Measurements from ENCODE around the gene SLC9A9.

SLC9A9 gene

DNA sequence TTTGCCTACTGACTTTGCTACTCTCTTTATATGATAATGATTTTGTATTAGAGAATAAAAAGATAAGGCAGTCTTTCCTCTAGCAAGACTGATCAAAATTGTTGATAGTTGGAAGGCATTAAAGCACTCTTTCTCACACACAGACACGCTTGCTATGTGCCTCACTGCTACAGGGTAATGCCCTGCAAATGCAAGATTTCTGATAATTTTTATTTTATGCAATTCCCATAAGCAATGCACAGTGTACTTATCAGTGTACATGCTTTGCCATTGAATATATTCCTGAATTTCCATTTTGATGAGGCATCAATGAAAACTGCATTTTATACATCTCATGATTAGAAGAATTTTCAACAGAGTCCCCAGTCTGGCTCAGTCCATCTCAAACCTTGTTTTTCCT is 465.5 kb downstream of the SLC9A9 start:
- no peak for DNase-seq

DNA sequence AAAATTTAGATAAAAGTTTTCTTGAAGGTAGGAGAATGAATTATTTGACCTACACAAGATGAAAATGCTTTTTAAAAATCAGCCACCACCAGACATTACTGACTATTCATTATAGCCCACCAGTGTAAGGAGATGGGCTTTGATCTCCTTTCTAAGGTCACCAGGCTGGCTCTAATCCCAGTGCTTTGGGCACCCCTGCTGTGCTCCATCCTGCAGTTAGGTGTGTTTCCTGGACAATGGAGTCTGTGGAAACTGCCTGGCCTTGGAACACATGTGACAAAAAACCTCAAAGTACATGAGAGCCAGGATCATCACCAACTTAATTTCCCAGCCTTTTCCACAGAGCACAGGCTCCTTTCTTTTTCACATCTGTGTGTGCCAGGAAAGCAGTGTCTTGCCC is 467.8 kb downstream of the SLC9A9 start:
- no peak for DNase-seq

DNA sequence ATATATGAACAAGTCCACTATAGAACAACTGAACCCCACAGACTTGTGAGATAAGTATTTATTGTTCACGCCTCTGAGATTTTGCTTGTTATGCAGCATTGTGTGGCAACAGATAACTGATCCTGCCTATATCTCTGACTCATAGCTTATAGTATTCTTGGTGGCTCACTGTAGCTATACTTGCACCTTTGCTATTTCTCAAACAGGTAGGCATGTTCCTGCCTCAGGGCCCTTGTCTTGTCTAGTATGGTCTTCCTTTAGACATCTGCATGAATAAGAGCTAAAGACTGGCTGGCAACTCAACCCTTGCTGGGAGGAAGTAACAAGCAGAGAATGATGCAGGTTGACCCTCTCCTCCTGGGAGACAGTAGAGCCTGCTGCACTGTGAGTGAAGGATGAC is 472.6 kb downstream of the SLC9A9 start:
- no peak for DNase-seq

DNA sequence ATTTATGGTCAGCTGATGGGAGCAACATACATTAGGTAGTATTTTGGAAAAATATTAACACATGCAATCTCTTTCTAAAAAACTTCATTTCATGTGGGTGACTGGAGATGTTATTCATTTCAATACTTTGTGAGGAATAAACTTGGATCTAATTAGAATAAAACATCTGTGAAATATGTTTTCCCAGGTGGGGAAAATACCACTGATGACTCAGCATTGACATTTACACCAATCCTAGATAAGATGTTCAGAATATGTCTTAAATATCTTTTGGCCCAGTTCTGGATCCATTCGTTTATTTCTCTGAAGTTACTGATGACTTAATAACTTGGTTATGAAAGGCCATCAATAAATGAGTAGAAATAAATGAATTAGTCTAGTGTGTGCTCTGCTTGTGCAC is 481.1 kb downstream of the SLC9A9 start:
- no peak for DNase-seq

DNA sequence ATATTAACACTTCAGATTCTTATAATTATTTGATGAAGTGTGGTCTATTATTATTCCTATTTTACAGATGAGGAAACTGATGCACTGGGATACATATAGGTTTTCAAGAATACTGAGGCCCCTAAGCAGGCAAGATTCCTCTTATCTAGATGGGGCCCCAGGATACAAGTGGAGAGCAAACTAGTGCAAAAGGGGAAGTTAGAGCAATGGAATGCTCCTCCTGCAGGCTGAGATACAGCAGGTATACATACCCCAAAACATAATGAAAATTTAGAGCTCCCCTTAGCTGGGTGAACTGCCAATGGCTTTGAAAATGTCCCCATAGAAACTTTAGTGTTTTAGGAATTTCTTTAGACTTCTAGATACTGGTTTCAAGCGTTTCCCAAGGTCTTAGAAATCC is 481.6 kb downstream of the SLC9A9 start:
- no peak for DNase-seq

DNA sequence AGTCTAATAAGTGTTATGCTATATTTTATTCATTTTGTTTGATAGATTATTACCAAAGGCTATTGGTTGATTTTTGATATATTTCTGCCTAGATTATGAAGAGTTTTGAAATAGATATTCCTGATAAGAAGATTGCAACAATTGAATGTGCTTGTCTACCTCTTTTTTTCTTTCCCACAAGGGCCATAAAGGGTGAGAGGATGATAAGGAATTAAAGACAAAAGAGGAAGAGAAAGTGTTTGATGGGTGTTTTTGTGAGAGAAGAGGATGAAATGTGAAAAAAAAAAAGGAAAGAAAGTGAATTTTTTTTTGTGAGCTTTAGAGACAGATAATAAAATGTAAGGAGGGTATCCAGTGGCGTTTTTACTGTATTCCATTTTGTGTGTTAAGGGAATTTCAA is 484.3 kb downstream of the SLC9A9 start:
- DNase-seq = no peak

DNA sequence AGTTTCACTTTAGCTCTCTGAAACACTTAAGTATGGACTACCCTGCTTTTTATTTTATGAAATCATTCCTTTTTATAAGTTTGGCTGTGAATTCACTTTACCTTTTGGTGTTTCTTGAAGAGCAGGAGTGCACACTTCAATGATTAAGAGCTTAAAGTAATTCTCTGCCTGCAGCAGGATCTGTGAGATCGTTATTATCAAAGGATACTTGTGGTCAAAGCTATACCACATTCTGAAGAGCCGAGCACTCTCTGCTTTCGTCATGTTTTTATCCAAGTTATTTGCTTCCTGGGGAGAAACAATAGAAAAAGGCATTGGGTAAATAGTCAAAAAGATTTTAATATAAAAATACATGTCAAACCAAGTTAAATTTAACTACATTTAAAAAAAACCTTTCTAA is 485.0 kb downstream of the SLC9A9 start:
- DNase-seq = no peak

DNA sequence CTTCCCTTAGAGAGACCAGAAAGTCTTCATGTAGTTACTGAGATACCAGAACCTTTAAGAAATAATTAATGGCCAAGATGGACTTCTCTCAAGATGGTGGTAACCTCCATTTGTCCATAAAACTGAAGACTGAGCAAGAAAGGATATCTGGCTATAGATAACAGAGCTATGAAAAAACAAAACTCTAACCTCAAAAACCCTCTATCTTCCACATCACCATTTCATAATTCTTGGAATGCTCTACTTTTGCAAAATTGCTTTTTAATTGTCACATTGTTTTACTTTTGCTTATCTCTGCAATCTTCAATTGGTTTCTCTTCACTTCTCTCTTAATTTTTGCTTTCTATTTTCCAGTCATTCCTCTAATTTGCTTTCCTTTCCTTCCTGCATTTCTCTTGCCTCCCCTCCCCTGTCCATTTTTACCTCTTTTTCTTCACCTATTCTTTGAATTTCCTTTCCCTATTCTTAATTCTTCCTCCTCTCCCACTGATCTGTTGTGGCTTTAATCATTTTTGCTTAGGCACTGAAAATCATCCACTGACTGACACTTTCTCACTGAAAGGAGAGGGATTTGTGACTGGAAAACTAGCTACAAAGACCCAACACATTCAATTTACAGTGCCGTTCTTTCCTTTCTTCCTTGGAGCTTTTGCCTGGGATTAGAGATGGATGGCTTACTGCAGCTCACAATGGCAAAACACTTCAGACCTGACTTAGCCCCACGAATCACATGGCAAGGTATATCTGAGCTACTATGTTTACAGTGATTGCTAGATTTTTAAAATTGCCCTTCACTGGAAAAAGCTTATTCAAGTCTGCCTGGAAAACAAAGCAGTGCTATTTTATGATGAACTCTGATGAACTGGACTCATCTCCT is 485.9 kb downstream of the SLC9A9 start:
- DNase-seq = no peak

DNA sequence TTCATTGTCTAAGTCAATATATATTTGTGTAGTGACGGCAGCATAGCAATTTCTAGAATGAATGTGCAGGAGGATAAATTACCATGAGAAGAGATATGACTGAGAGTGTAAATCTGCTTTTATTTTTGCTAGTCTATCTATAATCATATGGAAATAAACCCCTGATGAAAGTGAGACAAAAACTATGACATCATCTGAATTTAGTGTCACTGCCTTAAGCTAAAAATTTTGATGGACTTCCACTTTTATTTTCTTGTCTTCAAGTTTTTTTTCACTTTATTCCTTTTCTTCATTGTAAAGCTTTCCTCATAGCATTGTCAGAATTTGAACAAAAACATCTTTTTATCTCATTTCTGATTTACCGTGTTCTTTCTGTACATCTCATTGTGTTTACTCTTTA is 486.7 kb downstream of the SLC9A9 start:
- no peak for DNase-seq

DNA sequence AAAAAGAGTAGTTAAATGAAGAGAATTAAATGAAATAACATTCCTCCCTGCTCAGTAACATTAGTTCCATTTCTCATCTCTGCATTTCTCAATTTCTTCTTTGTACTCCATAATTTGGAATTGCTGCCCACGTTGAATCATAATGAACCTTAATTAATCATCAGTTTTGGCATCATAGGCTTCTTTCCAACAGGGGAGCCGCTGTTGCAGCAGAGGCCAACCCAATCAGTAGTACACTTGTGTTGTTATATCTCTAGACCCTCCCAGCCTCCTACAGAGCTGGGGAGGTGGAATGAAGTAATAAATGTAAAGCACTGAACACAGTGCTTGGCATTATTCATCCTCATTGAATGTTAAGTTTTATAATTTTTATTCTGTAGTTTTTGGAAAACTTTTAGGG is 488.0 kb downstream of the SLC9A9 start:
- DNase-seq = no peak

DNA sequence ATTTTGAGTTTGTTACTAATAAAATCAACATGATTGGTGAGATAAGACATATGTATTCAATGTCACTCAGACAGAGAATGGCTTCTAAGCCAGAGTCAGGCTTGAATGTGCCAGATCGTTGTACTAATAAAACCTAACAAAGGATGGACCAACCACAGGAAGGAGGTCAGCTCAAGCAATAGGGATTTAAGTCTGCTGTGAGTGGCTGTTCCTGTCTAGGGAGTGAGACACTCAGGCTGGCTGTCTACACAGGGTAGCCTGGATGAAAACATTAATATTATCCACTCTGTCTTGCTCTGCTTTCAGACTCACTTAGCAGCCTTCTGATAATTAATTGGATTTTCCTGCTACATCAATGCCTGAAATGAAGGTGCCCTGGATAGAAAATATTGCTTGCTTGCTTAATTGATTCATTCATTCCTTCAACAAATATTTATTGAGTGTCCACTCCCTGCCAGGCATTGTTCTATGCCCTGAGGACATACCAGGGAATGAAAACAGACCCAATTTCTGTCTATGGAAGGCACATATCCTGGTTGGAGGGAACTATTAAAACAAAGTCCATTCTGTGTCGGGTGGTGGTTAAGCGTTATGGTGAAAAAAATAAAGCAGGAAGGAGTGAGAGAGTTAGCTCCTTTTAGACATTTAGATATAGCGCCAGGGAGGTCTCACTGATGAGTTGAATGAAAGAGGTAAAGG is 489.3 kb downstream of the SLC9A9 start:
- DNase-seq = peak; percentile 45

DNA sequence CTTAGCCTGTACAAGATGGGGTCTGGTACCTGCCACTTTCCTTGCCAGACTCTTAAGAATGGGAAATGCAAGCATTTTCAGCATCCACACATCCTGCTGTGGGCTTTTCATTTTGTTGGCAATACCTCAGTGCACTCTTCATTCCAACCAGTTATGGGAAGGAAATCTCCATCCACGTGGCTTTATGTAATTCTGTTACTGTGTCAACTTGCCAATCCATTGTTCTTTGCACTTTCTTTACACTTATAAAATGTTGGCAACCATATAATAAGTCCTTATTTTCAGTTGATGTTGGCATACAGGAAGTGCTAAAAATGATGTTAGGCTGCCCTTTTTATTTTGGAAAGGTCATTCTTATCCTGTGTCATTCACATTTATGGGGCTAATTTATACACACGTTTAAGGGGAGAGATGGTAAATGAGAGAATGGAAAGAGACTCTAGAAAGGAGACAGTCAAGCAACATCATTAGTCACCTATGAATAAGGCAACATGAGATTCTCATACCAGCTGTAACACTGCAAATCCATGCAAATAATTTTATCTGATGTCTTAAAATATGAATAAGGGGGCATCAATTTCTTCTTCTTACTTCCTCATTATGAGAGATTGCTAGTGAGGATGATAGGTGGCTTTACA is 490.0 kb downstream of the SLC9A9 start:
- peak; percentile 66 for DNase-seq

DNA sequence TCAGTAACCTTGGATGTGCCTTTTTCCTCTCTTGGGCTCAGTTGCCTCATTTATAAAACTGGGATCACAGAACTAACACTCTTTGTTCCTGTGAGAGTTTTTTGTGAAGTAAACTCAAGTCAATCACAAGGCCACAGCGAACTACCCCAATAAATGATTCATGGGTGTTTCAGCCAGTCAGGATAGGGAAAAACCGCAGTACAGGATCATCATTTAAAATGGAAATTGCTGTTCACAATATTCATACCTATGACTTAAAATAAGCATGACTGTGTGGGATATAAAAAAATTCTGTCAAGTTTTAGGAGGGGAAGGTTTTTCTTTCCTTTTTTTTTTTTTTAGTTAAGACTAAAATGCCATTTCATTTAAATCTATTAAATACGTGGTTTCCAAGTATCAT is 490.6 kb downstream of the SLC9A9 start:
- no peak for DNase-seq

DNA sequence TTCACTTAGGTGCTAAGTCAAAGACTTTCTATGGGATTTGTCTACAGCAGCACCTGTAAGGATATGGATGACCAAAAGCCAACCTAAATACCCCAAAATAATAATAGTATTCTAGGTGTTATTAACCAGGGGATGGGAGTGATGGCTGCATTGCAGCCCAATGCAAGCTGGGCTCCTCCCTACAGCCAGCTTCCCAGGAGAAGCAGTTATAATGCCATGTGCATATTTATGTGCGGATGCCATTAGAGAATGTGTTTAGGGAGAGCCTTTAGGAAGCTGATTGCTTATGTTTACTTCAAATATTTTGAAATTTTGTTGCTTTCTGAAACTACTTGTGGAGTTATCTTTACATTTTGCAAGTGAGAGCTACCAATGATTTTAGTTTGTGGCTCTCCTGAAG is 491.4 kb downstream of the SLC9A9 start:
- no peak for DNase-seq

DNA sequence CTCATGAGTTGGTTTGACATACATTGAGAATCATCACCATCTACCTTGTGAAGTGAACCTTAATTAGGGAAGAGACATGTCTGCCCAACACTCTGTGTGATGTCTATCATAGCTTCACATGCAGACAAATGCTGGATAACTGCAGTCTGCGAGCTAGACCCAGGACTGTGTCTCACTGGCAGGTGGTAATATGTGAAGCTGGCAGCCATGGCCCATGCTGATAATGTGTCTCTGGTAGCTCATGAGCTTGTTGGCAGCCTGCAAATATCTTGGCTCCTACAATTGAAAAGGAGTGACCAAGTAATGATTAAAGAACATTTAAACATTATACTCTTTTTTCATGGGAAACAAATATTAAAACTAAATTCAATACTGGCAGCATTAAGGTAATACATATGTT is 493.9 kb downstream of the SLC9A9 start:
- DNase-seq = no peak

DNA sequence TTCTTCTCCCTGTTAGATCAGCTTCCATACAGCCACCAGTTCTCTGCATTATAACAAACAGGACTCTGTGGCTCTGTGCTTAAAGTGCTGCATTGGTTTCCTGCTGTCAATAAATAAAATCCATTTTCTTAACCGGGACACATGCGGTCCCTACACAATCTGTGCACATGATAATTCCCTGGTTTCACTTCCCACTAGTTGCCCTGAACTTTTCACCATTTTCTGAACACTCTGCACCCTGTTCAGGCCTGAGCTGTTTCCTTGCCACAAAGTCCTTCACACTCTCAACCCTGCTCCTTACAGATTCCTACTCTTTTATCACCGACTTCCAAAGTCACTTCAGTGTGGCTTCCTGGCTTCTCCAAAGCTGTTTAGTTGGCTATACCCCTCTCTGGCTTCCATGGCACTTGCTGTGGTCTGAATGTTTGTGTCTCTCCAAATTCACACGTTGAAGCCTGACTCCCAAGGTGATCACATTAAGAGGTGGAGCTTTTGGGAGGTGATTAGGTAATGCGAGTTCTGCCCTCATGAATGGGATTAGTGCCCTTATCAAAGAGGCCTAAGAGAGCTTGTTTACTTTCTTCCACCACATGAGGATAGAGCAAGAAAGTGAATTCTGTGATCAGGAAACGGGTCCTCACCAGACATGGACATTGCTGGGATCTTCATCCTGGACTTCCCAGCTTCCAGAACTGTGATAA is 495.3 kb downstream of the SLC9A9 start:
- no peak for DNase-seq

DNA sequence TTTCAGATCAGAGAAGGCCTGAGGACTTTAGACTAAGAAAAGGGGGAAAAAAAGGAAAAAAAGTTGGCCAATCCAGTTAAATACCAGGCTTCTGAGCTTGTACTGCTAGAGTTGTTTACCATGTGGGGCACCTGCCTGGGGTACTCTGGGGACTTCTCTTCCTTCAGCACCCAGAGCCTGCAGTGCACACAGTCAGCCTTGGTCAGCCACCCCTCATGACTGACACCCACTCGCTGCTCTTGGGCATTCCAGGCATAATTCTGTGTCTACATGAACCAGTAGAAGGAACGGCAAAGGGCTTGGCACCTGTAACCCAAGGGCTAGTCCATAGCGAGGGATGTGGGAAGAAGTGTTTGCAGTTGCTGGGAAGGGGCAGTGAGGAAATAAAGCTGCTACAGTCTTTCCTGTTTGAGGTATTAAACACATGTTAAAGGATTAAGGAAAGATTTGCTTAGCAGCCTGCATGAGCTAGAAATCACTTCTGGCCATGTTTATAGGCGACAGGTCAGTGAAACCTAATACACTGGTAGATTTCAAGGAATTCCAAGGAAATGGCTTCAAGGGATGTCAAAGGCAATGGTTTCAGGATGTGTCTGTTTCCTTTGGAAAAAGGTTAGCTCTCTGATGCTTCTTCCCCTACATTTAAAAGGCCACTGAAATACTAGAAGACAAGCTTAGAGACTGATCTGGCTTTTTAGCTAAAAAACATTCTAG is 496.2 kb downstream of the SLC9A9 start:
- DNase-seq = no peak

DNA sequence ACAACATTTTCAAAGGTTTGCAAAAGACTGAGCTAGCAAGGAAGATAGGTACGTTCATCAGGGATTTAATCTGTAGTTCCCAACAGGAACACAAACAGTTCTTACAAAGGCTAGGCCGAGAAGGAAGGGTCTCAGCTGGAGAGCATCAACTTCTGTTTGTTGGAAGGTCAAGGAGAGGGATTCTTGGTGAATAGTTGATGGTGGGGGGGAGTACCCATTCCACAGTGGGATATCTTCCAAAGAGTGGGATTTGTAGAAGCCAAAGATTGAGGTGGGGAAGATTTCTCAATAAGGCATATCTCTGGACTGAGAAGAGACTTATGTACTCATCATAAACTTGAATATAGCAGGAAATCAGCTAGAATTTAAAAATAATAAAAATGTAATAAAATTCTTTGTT is 496.9 kb downstream of the SLC9A9 start:
- DNase-seq = no peak

DNA sequence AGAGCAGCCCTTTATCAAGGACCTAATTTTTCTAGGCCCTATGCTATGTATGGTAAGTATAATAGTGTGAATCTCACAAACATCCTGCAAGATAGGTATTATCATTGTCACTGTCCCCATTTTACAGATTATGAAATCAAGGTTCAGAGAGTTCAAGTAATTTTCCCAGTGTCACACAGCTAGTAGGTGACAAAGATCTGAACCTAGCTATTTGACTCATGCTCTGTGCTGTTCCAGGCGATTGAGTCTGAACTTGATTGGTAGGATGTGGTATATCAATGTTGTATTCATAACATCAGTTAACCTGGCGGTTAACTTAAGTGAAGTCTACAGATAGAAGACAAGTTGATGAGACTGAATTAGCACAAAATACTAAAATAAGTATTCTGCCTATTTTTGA is 498.8 kb downstream of the SLC9A9 start:
- no peak for DNase-seq

DNA sequence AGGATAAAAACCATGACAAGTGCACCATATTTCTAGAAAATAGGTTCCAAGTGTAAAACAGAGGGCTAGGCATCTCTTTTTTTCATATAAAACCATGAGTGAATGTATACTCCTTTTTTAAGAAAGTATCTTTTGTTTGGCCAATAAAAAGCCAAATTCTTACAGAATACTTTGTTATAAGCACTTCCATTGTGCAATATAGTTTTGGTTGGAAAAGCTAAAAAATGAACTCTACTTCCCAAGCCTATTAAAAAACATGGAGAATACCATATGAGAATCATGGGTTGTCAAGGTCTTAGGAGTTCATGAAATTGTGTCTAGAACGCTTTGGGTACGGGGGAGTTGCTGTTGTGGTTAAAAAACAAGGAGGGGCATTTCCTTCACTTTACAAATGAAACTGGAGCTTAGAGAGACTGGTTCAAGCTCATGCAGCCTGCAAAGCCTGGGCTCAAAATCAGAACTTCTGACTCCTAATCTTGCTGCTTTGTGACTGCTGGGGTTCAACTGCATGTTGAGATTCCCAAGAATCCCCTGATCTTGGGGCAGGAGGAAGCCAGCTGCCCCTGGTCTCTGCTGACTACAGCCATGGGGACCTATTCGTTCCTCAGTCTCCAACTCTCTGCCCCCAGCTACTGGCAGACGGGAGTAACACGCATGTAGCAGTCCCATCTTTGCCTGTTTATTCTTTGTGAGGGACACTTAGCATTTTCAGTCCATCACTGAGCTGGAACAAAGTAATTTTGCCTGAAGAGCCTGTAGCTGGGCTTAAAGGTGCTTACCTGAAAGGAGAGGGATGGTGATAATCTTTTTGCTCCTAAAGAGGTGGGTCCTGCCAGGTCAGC is 499.6 kb downstream of the SLC9A9 start:
- DNase-seq = no peak

DNA sequence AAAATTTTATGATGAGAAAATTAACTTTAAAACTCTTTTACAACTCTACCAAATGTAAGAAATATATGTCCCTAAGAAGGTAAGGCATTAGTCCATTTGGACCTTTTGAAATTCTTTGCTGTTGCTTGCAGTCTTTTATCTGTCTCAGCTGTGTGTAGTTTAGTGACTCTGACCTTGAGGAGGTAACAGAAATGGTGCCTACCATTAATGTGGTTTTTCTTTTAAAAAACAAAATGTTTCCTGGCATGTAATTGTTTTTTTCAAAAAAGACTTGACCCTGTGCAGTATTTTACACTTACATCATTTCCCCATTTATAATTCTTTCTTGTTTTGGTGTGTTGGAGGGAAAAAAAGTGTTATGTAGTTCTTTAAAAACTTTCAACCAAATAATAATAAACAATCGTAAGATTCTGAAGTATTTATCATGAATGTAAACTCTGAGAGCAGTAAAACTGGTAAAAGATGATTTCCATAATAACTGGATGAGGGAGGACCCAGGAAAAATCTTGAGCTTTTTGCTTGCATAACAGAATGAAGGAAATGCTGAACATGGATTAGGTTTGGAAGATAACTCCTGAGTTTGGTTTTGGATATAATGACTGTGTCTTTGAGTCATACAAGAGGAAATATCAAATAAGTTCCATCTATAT is 503.6 kb downstream of the SLC9A9 start:
- DNase-seq = no peak
